Osteocyte (in vitro differentiated cells): ENCODE results near the gene SEMA4D. TPM values are rescaled to one million over a fixed set of nuclear protein-coding genes. Genes with fewer than 3 reads are reported as not detected.

ENCODE experiments used
- DNase-seq: peaks from one replicate; pipeline ENCODE4 v3.0.0; 2021; ENCODE audit warnings: mixed read lengths; ENCODE audit not compliant: unreplicated experiment; ENCODE audit errors: extremely low spot score
- H3K27ac Mint-ChIP-seq: one replicate; pipeline ENCODE4 v1.8.0; 2021; ENCODE audit warnings: mild to moderate bottlenecking, mixed read lengths; ENCODE audit not compliant: unreplicated experiment
- H3K27me3 Mint-ChIP-seq: one replicate; pipeline ENCODE4 v1.8.0; 2021; ENCODE audit warnings: mixed read lengths; ENCODE audit not compliant: unreplicated experiment
- H3K36me3 Mint-ChIP-seq: one replicate; pipeline ENCODE4 v1.8.0; 2021; ENCODE audit warnings: mixed read lengths; ENCODE audit not compliant: unreplicated experiment
- H3K4me1 Mint-ChIP-seq: one replicate; pipeline ENCODE4 v1.8.0; 2021; ENCODE audit warnings: mixed read lengths; ENCODE audit not compliant: unreplicated experiment
- H3K4me3 Mint-ChIP-seq: one replicate; pipeline ENCODE4 v1.8.0; 2021; ENCODE audit warnings: mild to moderate bottlenecking, moderate library complexity, mixed read lengths; ENCODE audit not compliant: unreplicated experiment
- H3K9me3 Mint-ChIP-seq: one replicate; pipeline ENCODE4 v1.8.0; 2021; ENCODE audit warnings: mixed read lengths; ENCODE audit not compliant: unreplicated experiment
- CTCF ChIP-seq: fragments of 200-600 bp; sonication (generic); IDR thresholded peaks from 2 replicates; pipeline ENCODE4 v1.5.0; 2021; ENCODE audit warnings: antibody characterized with exemption, mild to moderate bottlenecking, moderate library complexity
- total RNA-seq: library from RNA; stranded (reverse); gene quantifications from 2 replicates; pipeline ENCODE4 v1.2.1, GENCODE V29; 2021

The SEMA4D gene
- total RNA-seq, 1 donor from 2014 or later, result 2.0 TPM

DNA sequence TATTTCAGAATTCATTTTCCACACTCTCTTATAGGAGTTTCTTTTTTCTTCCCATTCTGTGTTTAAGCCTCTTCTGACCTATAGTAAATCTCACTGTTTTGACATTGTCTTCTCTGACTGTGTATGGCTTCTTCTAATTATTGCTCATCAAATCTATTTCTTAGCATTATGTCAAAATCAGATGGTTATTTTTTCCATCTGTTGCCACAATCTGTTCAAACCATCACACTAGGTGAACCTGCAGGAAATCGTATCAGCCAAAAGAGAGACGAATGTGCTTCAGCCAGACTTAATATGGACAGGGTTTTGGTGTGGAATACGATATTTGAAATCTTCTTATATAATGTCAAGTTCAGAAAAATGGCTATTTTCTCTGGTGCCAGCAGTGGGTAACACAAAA is 15.9 kb upstream of the SEMA4D start:
- TF ChIP-seq CTCF, result no peak
- no peaks in the 10 kb centered on the region for H3K4me1 Mint-ChIP-seq
- H3K27ac Mint-ChIP-seq, result no peak overlapping the region
- H3K9me3 Mint-ChIP-seq, result no peaks in the 10 kb centered on the region
- no peak overlapping the region for H3K4me3 Mint-ChIP-seq
- no peaks in the 10 kb centered on the region for H3K36me3 Mint-ChIP-seq
- peaks cover 19% of the 10 kb centered on the region for H3K27me3 Mint-ChIP-seq
- no peak for DNase-seq

DNA sequence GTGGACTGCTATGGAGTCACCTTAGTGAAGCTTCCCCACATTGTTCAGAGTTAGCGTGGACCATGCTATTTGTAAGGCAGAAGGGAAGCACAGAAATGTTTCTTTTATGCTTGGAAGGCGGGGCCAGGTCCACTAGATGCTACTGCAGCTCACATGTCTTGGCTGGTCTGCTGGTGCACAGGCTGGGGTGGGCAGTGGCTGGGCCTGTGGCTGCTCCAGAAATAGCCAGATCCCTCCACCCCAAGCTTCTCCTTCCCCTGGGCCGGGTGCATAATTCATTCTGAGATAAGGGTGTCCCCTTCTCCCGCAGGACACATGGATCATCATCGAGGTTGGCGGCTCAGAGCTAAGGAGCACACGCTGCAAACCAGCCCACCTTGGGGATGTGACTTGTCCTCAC is 14.5 kb upstream of the SEMA4D start:
- Mint-ChIP-seq H3K9me3 (no peaks in the 10 kb centered on the region), H3K4me1 (no peaks in the 10 kb centered on the region), H3K36me3 (no peaks in the 10 kb centered on the region), H3K27me3 (peaks cover 24% of the 10 kb centered on the region), H3K4me3 (no peak overlapping the region), H3K27ac (no peak overlapping the region)
- DNase-seq, result no peak
- no peak for TF ChIP-seq CTCF

GRCh38 chr9:89508951-89509615 is 11.2 kb upstream of the SEMA4D start:
- no peak for TF ChIP-seq CTCF
- DNase-seq, result no peak
- no peaks in the 10 kb centered on the region for H3K4me1 Mint-ChIP-seq
- no peaks in the 10 kb centered on the region for H3K9me3 Mint-ChIP-seq
- H3K27ac Mint-ChIP-seq, result no peak overlapping the region
- no peaks in the 10 kb centered on the region for H3K36me3 Mint-ChIP-seq
- no peak overlapping the region for H3K4me3 Mint-ChIP-seq
- peaks cover 26% of the 10 kb centered on the region for H3K27me3 Mint-ChIP-seq

GRCh38 chr9:89505911-89506310 is 8.0 kb upstream of the SEMA4D start:
- Mint-ChIP-seq H3K27me3 (peaks cover 24% of the 10 kb centered on the region), H3K9me3 (no peaks in the 10 kb centered on the region), H3K4me1 (no peaks in the 10 kb centered on the region), H3K36me3 (no peaks in the 10 kb centered on the region), H3K27ac (no peak overlapping the region), H3K4me3 (no peak overlapping the region)
- DNase-seq, result no peak
- TF ChIP-seq CTCF, result no peak

- DNase-seq, result no peak
- H3K27me3 Mint-ChIP-seq, result peaks cover 24% of the 10 kb centered on the region
- no peak for TF ChIP-seq CTCF
- no peak overlapping the region for H3K27ac Mint-ChIP-seq
- H3K36me3 Mint-ChIP-seq, result no peaks in the 10 kb centered on the region
- H3K4me3 Mint-ChIP-seq, result no peak overlapping the region
- H3K4me1 Mint-ChIP-seq, result no peaks in the 10 kb centered on the region
- no peaks in the 10 kb centered on the region for H3K9me3 Mint-ChIP-seq
These were observed 7.1 kb upstream of the SEMA4D start for GRCh38 chr9:89505048-89505447.
